Stimulated activated CD4-positive, alpha-beta T cell treated with anti-CD3 and anti-CD28 coated beads, TNF-alpha, amount 100 ng/mL, for 4 hours (primary cell): ENCODE measurements around the gene SEBOX.
A peak's percentile ranks its signal among the peaks of the same experiment; 100 is the strongest.

Source experiments
- DNase-seq, 3 experiments: peaks; one replicate each; pipeline ENCODE4 v3.0.0-alpha.2; 2020; ENCODE audit warnings: low read depth in 3 of 3

SEBOX gene

GRCh38 chr17:28368915-28369683, 4.1 kb upstream of the SEBOX start:
- DNase-seq: no peak

DNA sequence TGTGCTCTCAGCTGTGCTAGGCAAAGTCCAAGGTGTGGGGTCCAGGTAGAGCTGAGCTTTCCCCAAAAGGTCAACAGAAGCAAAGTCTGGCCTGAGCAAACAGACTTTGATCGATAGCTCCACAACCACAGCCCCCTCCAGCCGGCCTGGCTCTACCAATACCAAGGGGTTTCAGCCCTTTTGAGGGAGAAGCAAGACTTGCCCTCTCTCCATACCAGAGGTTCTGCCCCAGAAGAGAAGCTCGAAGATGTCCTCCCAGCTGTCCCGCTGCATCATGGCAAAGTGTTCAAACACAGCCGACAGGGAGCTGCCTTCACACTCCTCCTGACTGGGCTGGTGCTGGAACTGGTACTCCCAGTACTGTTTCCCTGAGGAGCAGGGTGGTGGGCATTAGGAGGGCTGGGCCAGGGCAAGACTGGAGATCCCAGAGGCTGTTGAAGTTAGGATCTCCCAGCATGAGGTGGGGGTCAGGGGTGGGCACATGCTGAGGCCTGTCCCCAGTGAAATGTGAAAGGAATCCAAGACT, 3.4 kb upstream of the SEBOX start:
- no peak for DNase-seq

DNA sequence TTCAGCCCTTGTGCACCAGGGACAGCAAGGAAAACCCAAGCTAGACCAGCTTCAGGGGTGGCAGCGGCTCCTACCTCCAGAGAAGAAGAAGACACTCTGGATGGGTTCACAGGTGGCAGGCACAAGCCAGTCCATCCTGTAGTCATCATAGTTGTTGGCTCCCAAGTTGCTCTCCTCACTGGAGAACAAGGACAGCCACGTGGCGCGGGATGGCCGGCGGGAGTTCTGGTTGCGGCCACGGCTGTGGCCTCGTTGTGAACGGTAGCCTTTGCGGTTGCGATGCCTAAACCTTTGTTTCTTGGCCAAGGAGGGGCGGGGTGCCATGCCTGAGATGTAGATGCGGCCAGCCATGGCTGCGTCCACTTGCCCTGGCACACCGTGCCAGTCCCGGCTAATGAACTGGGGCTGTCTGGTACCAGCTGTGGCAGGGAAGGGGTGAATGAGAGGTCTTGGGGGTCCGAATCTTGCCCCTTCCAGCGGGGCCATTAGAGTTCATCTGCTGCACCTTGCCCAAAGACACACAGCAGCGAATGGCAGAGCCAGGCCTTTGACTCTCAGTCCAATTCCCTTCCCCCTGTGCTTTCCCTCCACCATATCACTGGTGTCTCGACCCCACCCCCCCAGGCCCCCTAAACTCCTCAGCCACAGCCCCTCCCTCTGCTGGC, 2.8 kb upstream of the SEBOX start:
- no peak for DNase-seq

DNA sequence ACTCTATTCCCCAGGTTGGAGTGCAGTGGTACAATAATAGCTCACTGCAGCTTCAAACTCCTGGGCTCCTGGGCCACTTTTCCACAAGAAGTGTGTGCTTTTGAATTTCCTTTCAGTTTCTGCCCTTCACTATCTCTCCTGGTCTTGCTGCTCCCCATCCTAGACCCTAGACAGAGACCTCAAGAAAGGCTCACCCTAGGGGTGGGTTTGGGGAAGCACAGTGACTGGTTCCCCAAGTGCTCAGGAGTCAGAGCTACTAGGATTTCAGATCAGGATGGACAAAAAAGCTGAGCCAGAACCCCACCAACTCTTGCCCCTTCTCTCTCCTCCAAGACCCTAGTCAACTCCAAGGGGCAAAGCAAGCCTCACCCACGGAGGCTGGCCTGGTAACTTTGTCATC, 1.6 kb upstream of the SEBOX start:
- no peak for DNase-seq

DNA sequence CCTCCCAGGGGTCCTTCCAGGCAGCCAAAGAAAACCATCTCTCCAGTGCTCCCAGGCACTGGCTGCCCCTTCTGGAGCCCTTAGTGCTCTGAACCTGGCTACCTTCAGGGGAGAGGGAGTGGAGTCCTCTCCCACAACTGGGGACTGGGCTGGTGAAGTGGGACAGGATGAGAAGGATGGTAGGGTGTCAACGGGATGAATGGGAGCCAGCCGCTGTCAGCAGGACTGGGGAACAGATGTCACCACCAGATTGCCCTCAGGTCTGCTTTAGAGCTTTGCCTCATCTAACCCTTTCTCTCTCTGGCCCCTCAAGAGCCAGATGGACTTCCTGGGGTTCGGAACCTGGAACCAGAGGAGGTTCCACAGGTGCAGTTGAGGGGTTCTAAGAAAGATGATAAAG, 488 bp upstream of the SEBOX start:
- DNase-seq: no peak

DNA sequence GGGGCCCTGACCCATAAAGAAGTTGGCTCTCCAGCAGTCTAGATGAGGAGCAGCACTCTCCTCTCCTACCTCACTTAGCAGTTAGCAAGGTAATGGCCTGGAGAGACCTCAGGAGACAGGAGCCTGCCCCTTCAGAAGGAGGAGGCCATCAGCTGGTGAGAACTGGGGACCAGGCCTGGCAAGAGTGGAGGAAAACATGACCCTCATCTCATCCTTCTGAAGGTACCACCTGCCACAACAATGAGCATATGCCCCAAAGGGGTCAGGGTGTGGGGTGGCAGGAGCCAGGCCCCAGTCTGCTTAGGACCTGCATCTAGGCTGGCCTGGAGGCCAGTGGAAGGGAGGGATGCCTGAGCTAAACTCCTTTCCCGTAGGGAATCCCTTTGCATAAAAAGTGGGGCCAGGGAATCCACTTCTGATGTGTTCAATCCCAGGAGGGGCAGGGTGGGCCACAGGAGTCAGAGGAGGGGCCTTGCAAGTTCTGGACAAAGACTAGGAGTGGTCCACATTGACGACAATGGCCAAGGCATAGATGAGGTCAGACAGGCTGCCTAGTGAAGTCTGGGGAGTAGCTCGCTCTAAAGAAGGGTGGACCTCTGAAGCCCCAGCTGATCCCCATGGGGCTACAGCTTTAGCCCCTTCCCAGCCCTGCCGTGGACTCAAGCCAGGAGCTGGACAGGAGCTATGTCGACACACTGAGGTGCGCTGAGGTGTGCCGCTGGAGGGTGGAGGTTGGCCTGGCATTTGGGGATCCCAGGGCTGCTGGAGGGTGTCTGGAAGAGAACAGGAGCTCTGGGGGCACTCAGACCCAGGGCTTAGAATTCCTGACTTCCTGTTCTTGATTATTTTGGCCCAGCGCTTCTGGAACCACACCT, 986 bp downstream of the SEBOX start:
- no peak for DNase-seq

- no peak for DNase-seq
Measured at GRCh38 chr17:28363186-28363585, 1.8 kb downstream of the SEBOX start.

GRCh38 chr17:28357901-28358197, 7.2 kb downstream of the SEBOX start:
- DNase-seq: no peak

- DNase-seq: peak; percentile 84 to 92 (median 92)
Measured at GRCh38 chr17:28357061-28357900, 7.7 kb downstream of the SEBOX start, which contains the start of gene POLDIP2. TSS of gene POLDIP2 (minus strand) at chr17:28357527. CDS start at chr17:28357448, 79 bp downstream.

DNA sequence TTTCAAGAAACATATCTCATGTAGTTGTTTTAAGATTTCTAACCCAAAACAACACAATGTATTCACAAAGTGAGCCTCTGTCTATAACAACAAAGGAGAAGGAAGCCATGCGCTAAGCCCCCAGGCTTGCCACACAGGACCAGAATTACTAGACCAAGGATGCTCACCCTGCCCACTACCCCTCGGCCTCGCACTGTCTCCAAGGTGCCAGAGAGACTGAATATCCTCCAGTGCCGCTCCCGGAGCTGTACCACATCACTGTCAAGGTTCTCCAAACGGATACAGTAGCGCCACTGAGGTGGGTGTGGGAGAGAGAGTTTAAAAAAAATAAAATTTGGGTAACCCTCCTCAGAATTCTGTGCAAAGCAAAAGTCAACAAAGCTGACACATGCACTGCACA, 14.7 kb downstream of the SEBOX start:
- no peak for DNase-seq

- DNase-seq: no peak
Measured at GRCh38 chr17:28348979-28349378, 16.0 kb downstream of the SEBOX start.

DNA sequence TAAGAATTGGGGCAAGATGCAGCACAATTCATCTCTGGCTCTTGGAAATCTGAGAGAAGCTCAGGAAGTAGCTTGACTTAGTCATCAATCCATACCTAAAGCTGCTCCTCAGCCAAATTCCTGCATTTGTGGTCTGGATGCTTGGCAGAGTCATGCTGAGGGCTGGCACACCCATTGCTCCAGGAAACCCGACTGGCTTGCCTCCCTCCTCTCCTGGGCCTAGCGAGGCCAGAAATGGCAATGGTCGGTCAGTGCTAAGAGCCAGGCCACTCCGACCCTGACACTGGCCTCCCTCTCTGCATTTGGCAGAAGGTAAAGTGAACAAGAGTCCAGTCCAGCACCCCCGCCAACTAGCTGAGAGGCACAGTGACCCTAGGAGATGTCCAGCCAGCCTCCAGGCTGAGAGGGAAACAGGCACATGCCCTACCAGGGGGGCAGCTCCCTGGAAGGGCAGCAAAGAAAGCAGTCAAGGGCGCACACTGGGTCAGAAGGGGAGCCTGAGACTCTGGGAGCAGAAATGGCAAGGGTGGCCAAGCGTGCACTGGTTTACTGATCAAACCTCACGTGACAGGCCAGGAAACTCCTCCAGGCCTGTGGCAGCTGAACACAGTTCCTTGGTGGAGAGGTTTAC, 17.6 kb downstream of the SEBOX start:
- DNase-seq: no peak

DNA sequence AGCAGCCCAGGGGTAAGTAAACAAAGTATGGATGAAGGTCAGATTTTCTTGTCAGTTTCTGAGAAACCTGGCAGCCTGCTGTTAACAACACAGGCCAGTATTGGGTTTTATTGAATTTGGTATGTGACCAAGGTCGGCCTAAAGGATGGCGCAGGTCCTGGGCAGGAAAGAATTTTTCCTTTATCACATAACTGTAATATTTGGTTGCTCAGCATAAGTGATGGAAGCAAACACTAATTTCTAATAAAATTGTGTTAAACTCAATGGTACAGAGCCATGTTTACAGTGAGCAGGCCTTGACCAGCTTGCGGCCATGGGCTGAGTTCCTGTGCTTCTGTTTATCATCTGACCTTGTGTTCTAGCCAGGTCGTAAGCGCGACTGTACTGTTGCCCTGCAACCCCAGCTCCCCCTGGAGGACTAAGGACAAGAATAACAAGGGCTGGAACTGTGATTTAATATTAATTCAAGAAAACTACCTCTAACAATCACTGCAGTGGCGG, 18.2 kb downstream of the SEBOX start:
- no peak for DNase-seq

DNA sequence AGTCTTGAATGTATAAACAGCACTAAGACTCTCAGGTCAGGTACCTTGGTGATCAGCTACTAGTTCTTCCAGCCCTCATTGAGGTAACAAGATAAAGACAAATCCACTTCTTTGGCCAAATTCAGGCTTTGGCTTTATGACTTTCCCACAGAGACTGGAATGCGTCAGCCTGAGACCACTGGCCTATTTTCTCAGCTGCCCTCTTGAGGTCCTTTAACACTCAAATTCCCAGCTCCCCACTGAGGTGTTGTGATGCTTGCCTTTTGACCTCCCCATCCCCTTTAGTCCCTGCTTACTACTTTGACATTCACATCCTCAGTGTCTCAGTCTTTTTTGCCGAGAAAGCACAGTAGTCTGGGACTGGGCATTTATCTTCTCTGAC, 18.8 kb downstream of the SEBOX start:
- no peak for DNase-seq

GRCh38 chr17:28345419-28346198, 19.4 kb downstream of the SEBOX start:
- DNase-seq: no peak

DNA sequence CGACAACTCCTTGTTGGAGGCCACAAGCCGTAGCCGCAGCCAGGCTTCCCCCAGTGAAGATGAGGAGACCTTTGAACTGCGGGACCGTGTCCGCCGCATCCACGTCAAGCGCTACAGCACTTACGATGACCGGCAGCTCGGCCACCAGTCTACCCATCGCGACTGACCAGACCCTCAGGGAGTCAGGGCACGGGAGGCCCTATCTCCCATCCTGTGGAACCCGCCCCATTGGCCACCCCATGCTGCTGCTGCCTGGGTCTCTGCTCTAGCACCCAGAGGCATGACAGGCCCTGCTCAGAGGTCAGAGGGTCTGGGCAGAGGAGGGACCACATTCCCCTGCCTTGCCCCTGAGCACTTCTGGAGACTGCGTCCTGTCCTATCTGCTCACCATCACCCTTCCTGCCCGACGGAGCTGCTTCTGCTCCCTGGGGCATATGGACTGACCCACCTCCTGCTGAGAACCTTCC, 20.5 kb downstream of the SEBOX start:
- DNase-seq: no peak

- DNase-seq: no peak
Measured at GRCh38 chr17:28344011-28344410, 21.0 kb downstream of the SEBOX start.

DNA sequence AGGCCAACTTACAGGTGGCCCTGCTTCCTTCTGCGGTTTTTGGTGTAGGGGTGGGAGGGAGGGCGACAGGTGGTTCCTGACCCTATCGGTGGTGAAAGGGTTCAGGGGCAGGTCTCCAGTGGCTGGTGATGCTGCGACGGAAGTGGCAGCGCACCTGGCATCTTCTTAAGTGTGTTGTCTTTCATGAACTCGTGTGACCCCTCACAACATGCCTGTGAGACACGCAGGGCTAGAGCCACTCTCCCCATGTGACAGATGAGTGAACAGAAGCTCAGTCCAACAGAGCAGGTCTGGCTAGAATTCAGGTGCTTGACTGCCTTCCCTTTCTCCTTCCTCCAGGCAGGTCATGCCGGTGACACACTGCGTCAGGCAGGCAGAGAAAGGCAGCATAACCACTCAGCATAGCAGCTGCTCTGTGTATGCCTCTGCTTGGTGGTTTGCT, 21.5 kb downstream of the SEBOX start:
- no peak for DNase-seq

- no peak for DNase-seq
Measured at GRCh38 chr17:28342313-28342712, 22.7 kb downstream of the SEBOX start.

- no peak for DNase-seq
Measured at GRCh38 chr17:28341516-28341915, 23.5 kb downstream of the SEBOX start.
